Measurements from ENCODE around the gene PRKCSH. TPM values are rescaled to one million over a fixed set of nuclear protein-coding genes. Genes with fewer than 3 reads are reported as not detected.

PRKCSH gene
- total RNA-seq, 1 experiment from 2014 or later: 410 TPM

DNA sequence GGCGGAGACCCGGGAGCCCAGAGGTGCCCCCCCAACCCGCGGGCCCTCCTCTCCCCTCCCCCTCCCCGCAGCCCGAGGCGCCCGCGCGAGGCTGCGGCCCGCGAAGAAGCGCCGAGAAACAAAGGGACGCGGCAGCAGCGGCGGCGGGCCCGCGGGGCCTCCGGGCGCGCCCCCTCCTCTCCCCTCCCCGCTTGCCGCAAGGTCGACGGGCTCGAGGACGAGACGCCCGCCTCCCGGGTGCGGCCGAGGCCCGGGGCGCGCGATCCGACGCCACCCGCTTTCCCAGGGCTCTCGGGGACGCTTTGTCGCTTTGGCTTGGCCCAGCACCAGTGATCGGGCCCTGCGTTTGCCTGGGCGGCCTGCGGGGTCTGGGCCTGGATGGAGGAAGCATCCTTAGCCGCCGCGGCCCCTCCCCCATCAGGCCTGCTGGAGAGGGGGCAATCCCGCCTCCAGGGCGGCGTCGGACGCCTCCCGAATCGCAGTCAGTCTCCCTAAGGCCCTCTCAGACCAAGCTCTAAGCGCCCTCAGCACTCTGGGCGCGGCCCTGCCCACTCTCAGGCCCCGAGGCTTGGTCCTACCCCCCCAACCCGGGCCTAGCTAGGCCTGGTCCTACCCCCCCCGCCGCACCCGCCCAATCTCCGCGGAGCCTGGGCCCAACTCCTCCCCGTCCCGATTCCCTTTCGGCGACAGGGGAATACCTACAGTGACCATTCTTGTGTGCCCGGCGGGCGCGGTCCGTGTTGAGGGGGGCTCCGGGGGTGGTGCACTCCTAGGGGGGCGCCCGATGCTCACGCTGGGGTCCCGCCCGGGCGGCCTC, 44.7 kb downstream of the PRKCSH start:
- Histone ChIP-seq H2AFZ (no peak overlapping the region), H3K27ac (no peak overlapping the region), H3K9me2 (ENCODE audit: insufficient read depth) (no peaks in the 10 kb centered on the region), H3K36me3 (ENCODE audit: low read depth) (no peaks in the 10 kb centered on the region), H3K79me2 (ENCODE audit: low read depth) (no peaks in the 10 kb centered on the region), H3K4me3 (no peak overlapping the region), H3K27me3 (ENCODE audit: insufficient read depth, low read depth) (no peaks in the 10 kb centered on the region), H3K9me3 (ENCODE audit: insufficient read depth, low read depth) (no peaks in the 10 kb centered on the region), H3K4me1 (replicated peaks; ENCODE audit: insufficient read depth) (no peaks in the 10 kb centered on the region), H3F3A (ENCODE audit: insufficient read depth, low read depth) (peaks cover 29% of the 10 kb centered on the region), H3K4me2 (no peak overlapping the region), H4K20me1 (ENCODE audit: insufficient read depth) (0 out of 2 replicates have a peak, but pooled peaks cover 3% of the 10 kb centered on the region)
- intact Hi-C loops (cut with micrococcal nuclease; ENCODE audit: unreplicated experiment): loop anchor here (5.0 kb wide), 1 partner anchor 98 kb away; the partner anchor contains the start of gene EPOR
- TF ChIP-seq, protein P1, sequence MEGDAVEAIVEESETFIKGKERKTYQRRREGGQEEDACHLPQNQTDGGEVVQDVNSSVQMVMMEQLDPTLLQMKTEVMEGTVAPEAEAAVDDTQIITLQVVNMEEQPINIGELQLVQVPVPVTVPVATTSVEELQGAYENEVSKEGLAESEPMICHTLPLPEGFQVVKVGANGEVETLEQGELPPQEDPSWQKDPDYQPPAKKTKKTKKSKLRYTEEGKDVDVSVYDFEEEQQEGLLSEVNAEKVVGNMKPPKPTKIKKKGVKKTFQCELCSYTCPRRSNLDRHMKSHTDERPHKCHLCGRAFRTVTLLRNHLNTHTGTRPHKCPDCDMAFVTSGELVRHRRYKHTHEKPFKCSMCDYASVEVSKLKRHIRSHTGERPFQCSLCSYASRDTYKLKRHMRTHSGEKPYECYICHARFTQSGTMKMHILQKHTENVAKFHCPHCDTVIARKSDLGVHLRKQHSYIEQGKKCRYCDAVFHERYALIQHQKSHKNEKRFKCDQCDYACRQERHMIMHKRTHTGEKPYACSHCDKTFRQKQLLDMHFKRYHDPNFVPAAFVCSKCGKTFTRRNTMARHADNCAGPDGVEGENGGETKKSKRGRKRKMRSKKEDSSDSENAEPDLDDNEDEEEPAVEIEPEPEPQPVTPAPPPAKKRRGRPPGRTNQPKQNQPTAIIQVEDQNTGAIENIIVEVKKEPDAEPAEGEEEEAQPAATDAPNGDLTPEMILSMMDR (conservative IDR thresholded peaks at IDR 0.05): no peak
- TF ChIP-seq EZH2 (IDR thresholded peaks at IDR 0.05; ENCODE audit: low read depth): no peak
- CTCF ChIA-PET: no interaction called here
- no TSS peak for BruUV-seq (replicated peaks)
- POLR2A ChIA-PET (ENCODE audit: unreplicated experiment): no interaction called here
- DNase-seq: no peak

DNA sequence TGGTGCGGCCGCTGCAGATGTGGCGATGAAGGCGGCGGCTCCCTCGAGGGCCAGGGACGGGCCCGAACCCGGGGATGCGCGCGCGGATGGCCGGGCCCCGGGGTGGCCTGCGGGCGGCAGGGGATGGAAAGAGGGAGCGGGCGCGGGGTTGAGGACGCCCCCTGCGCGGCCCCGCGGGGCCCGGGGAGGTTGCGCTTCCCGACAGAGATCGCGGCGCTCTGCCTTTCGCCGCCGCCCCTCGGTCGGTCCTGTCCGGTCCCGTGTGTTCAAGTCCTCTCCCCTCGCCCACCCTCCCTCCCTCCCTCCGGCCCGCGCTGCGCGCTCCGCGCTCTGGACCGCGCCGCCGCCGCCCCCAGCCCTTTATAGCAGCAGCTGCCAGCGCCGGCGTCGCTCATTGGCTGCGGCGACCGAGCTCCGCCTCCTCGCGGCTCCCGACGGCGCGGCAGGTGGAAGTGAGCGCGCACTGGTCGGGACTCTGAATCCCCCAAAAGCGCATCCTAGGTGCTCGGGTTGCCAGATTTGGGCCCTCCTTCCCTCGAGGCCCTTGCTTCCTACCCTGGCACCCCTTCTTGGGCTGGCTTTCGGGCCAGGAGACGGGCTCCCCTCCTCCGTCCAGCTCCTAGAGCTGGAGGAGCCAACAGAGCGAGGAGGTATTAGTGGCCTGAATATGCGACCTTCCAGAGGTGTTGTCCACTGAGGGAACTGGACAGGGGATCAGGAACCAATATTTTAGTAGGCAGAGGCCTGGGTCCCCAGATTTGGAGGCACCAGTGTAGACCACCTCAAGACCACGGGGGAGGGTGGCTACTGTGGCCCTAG, 45.5 kb downstream of the PRKCSH start, which contains the start of gene ELAVL3:
TSS of gene ELAVL3 (minus strand) at position 332 of the 819 bp plus-strand sequence. CDS start 438 bp downstream, outside the sequence.
- DNase-seq: no peak

More for the DNA sequence above, 45.5 kb downstream of the PRKCSH start, which contains the start of gene ELAVL3:
- ChIA-PET POLR2A (ENCODE audit: unreplicated experiment) (no interaction called here), CTCF (no interaction called here)
- intact Hi-C loops (cut with micrococcal nuclease; ENCODE audit: unreplicated experiment): no loop called here
- H3K79me2 ChIP-seq (ENCODE audit: low read depth): no peaks in the 10 kb centered on the region
- H4K20me1 ChIP-seq (ENCODE audit: insufficient read depth): 0 out of 2 replicates have a peak, but pooled peaks cover 3% of the 10 kb centered on the region
- no peak within 1 kb of the TSS for H2AFZ ChIP-seq
- no peak within 1 kb of the TSS for H3K4me3 ChIP-seq
- no peaks in the 10 kb centered on the region for H3K36me3 ChIP-seq (ENCODE audit: low read depth)
- no peaks in the 10 kb centered on the region for H3K9me3 ChIP-seq (ENCODE audit: insufficient read depth, low read depth)
- no peaks in the 10 kb centered on the region for H3K4me1 ChIP-seq (replicated peaks; ENCODE audit: insufficient read depth)
- no peak within 1 kb of the TSS for H3K4me2 ChIP-seq
- peaks cover 28% of the 10 kb centered on the region for H3F3A ChIP-seq (ENCODE audit: insufficient read depth, low read depth)
- H3K9me2 ChIP-seq (ENCODE audit: insufficient read depth): no peaks in the 10 kb centered on the region
- TF ChIP-seq EZH2 (IDR thresholded peaks at IDR 0.05; ENCODE audit: low read depth): no peak
- TF ChIP-seq, protein P1 (conservative IDR thresholded peaks at IDR 0.05): no peak
- BruUV-seq (replicated peaks): no TSS peak
- H3K27me3 ChIP-seq (ENCODE audit: insufficient read depth, low read depth): no peaks in the 10 kb centered on the region
- no peak within 1 kb of the TSS for H3K27ac ChIP-seq

Measured in PC-9 (cell line).